Activated T-cell treated with anti-CD3 and anti-CD28 coated beads, Interleukin-2, amount 50 U/mL, for 1 hour (primary cell): ENCODE measurements around the gene CCDC33.

Experiments used
- DNase-seq: peaks from one replicate; pipeline ENCODE4 v3.0.0-alpha.2; 2020

CCDC33 gene

DNA sequence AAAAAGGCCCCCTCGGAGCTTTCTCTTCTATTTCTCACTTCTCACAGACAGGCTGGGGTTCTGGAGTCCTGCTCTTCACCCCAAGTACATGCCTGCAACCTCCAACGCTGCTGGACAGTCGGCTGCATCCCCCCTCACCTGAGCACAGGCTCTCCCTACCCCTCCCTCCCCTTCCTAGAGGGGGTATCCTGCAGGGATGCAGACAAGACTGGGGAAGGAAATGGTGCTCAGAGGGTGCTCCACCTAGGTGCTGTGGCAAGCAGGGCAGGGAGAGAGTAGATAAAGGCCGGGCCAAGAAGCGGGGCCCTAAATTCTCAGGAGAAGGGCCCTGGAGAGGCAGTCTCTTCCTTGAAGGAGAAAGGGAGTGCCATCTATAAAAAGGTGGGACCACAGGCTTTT, 26.6 kb upstream of the CCDC33 start:
- DNase-seq: no peak

DNA sequence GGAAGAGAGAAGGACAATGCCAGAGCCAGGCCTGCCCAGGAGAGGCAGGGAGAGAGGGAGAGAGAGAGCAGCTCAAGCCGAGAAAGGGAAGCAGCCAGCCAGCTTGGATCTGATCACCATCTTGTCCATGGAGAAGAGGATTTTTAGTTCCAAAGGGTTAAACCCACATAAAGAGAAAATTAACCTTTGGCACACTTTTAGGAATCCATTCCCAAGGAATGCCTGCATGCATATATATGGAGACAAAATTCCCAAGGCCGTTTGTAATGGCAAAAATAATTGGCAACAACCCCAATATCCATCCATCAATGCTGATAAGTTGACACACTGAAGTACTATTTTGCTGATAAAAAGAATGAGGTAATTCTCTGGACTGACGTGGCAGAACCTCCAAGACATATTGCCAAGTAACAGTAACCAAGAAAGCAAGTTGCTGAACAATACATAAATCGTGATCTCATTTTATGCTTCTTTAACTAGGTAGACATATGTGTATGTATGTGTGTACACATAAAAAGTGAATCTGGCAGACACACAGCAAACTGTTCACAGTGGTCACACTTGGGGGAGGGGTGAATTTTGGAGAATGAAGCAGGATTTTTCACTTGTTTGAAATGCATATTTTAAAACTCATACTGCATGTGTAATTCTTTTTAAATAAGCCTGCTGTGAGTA, 26.0 kb upstream of the CCDC33 start:
- no peak for DNase-seq

DNA sequence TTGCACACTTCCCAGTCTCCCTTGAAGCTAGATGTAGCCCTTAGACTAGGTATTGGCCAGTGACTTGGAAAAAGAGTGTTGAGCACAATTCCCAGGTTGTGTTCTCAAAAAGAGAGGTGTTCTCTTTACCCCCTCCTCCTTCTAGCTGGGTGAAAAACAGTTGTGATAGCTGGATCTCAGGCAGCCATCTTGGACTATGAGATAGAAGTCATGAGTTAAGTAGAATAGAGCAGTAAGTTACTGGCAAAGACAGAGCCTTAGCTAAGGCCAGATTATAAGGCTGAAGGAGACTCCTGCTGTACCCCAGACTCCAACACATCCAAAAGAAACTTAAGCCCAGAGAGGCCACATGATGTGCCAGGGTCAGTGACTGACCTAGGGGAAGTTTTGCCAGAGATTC, 25.4 kb upstream of the CCDC33 start:
- no peak for DNase-seq

GRCh38 chr15:74211656-74212055, 24.5 kb upstream of the CCDC33 start:
- DNase-seq: no peak

- DNase-seq: no peak
Observed at GRCh38 chr15:74212494-74212893, 23.6 kb upstream of the CCDC33 start.

- DNase-seq: no peak
Observed at GRCh38 chr15:74213858-74214284, 22.3 kb upstream of the CCDC33 start.

- DNase-seq: no peak
Observed at GRCh38 chr15:74214324-74215021, 21.7 kb upstream of the CCDC33 start.

- DNase-seq: no peak
Observed at GRCh38 chr15:74215958-74216357, 20.2 kb upstream of the CCDC33 start.

DNA sequence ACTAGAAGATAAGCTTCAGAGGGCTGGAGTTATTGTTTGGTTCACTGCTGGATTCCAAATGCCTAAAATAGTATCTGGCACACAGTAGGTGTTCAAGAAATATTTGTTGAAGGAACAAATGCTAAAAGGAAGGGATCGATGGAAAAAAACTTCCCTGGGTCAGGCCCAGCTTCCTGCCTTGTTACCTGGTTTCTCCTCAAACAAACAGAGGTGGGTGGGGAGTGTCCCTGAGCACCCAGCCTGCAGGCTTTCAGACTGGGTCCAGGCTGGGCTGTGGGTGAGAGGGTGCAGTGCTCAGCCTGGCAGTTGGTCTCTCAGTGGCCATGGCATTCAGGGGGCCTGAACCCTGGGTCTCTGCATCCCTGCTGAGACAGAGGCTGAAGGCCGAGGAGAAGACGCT, 19.2 kb upstream of the CCDC33 start:
- no peak for DNase-seq

GRCh38 chr15:74217907-74218885, 17.9 kb upstream of the CCDC33 start:
- no peak for DNase-seq

- no peak for DNase-seq
Observed at GRCh38 chr15:74220475-74221248, 15.5 kb upstream of the CCDC33 start.

GRCh38 chr15:74221399-74222239, 14.5 kb upstream of the CCDC33 start:
- DNase-seq: no peak

- DNase-seq: no peak
Observed at GRCh38 chr15:74222240-74223119, 13.6 kb upstream of the CCDC33 start.

- DNase-seq: no peak
Observed at GRCh38 chr15:74225928-74226327, 10.2 kb upstream of the CCDC33 start.

DNA sequence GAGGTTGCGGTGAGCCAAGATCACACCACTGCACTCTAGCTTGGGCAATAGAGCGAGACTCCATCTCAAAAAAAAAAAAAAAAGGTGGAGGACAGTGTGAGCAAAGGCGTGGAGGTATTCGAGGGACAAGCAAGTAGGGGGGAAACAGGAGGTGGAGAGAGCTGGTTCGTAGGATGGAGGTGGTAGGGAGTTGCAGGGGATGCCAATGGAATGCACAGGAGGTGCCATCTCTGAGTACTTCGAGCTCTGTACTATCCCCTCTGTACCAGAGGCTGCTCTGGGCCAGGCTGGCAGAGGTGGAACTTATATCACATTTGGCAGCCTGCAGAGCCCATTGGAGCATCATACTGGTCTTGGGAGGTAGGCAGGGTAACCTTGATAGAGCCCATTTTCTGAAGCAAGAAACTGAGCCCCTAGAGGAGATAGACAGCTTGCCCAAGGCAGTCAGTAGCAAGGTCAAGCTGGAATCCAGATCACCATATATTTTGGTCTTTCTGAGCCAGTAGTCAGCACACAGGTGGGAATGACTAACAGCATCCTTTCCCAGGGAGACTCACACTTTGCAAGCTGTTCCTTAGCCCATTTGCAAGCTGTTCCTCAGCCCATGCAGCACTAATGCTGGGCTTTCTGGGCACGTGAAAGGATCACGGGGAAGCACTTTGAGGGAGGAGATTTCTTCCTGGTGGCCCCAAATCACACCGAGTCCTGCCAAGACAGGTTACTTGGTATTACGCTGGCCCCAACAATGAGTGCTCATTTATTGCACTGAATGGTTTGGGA, 9.2 kb upstream of the CCDC33 start:
- DNase-seq: no peak

GRCh38 chr15:74227968-74228722, 8.0 kb upstream of the CCDC33 start:
- DNase-seq: no peak

GRCh38 chr15:74228723-74229081, 7.4 kb upstream of the CCDC33 start:
- DNase-seq: no peak

- DNase-seq: no peak
Observed at GRCh38 chr15:74229686-74230085, 6.4 kb upstream of the CCDC33 start.

DNA sequence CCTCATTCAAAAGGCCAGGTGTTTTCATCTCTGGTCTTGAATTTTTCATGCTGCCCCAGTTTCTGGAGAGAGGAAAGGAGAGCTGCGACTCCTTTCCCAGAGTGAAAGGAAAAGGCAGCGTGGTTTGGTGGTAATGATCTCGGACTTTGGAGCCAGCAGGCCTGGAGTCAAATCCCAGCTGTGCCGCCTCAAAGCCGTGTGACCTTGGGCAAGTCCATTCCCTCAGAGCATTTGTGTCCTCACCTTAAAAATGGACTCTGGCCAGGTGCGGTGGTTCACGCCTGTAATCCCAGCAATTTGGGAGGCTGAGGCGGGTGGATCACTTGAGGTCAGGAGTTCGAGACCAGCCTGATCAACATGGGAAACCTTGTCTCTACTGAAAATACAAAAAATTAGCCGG, 4.7 kb upstream of the CCDC33 start:
- DNase-seq: no peak
